ENCODE data around the gene CDK19. TPM values are rescaled to one million over a fixed set of nuclear protein-coding genes. Genes with fewer than 3 reads are reported as not detected.

Gene CDK19
- total and polyA plus RNA-seq, 2 experiments from 2014 or later: 7.7 to 10.1 TPM

DNA sequence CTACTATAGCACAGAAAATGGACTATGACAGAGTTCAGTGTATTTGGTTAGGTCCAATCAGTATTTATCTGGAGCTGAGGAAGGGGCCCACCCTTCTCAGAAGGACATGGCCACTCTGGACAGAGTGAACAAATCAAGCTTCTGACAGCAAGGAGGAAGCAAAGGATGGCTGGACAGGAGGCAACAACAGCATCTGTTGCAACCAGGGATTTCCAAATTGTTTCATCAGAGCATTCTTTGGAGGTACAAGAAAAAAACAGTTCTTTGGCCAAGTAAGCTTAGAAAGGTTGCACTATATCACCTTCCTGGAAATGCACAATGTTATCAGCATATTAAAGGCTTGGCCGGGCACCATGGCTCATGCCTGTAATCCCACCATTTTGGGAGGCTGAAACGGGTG is 220.2 kb downstream of the CDK19 start:
- Mint-ChIP-seq H3K27me3 (ENCODE audit: insufficient read depth, low read depth, poor library complexity) (peaks cover 3% of the 10 kb centered on the region), H3K27ac (no peak overlapping the region), H3K4me3 (no peak overlapping the region), H3K36me3 (ENCODE audit: low read depth) (no peaks in the 10 kb centered on the region), H3K4me1 (no peaks in the 10 kb centered on the region), H3K9me3 (no peaks in the 10 kb centered on the region)
- no peak overlapping the region for H3K4me3 ChIP-seq
- no peaks in the 10 kb centered on the region for H3K27me3 ChIP-seq (ENCODE audit: insufficient read depth)
- no peak overlapping the region for H3K4me2 ChIP-seq
- H4K20me1 ChIP-seq (replicated peaks; ENCODE audit: insufficient read depth): no peaks in the 10 kb centered on the region
- no peaks in the 10 kb centered on the region for H3K79me2 ChIP-seq (replicated peaks; ENCODE audit: insufficient read depth)
- H3K36me3 ChIP-seq (ENCODE audit: insufficient read depth): no peaks in the 10 kb centered on the region
- H3K27ac ChIP-seq (ENCODE audit: low read depth): no peak overlapping the region
- H3K9me2 ChIP-seq (ENCODE audit: insufficient read depth): no peaks in the 10 kb centered on the region
- H2AFZ ChIP-seq: no peak overlapping the region
- no peak for ATAC-seq
- TF ChIP-seq EZH2phosphoT487 (IDR thresholded peaks at IDR 0.05; ENCODE audit: unreplicated experiment) (no peak), EZH2 (IDR thresholded peaks at IDR 0.05; ENCODE audit: low read depth, unreplicated experiment) (no peak), REST (IDR thresholded peaks at IDR 0.05; ENCODE audit: unreplicated experiment) (no peak), ZNF114 (CRISPR knock-in tag; IDR thresholded peaks at IDR 0.05) (no peak), STAT1 (IDR thresholded peaks at IDR 0.05; ENCODE audit: unreplicated experiment) (no peak), CTCF (conservative IDR thresholded peaks at IDR 0.05; ENCODE audit: low read depth in 2 of 2) (no peak)
- no peaks in the 10 kb centered on the region for H3K4me1 ChIP-seq (ENCODE audit: insufficient read depth)
- DNase-seq (ENCODE audit: low spot score): no peak
- no peaks in the 10 kb centered on the region for H3F3A ChIP-seq (replicated peaks; ENCODE audit: low read depth)

DNA sequence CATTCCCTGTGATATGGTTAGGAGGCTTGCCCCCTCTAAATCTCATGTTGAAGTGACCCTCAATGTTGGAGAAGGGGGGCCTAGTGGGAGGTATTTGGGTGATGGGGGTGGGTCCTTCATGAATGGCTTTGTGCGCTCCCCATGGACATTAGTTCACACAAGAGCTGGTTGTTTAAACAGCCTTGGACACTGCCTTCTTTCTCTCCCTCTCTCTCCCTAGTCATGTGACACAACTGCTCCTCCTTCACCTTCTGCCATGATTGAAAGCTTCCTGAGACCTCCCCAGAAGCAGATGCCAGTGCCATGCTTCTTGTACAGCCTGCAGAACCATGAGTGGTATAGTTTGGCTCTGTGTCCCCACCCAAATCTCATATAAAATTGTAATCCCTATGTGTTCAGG is 221.6 kb downstream of the CDK19 start:
- Histone ChIP-seq H3K27ac (ENCODE audit: low read depth) (no peak overlapping the region), H3K4me1 (ENCODE audit: insufficient read depth) (no peaks in the 10 kb centered on the region), H3K4me2 (no peak overlapping the region), H2AFZ (no peak overlapping the region; the same call in 1 of the 2 replicates), H3F3A (replicated peaks; ENCODE audit: low read depth) (no peaks in the 10 kb centered on the region), H3K9me2 (ENCODE audit: insufficient read depth) (no peaks in the 10 kb centered on the region), H3K36me3 (ENCODE audit: insufficient read depth) (no peaks in the 10 kb centered on the region), H3K4me3 (no peak overlapping the region), H3K27me3 (ENCODE audit: insufficient read depth) (no peaks in the 10 kb centered on the region), H3K79me2 (replicated peaks; ENCODE audit: insufficient read depth) (no peaks in the 10 kb centered on the region), H4K20me1 (replicated peaks; ENCODE audit: insufficient read depth) (no peaks in the 10 kb centered on the region)
- Mint-ChIP-seq H3K4me1 (no peaks in the 10 kb centered on the region), H3K9me3 (no peaks in the 10 kb centered on the region), H3K4me3 (no peak overlapping the region), H3K36me3 (ENCODE audit: low read depth) (no peaks in the 10 kb centered on the region), H3K27ac (no peak overlapping the region), H3K27me3 (ENCODE audit: insufficient read depth, low read depth, poor library complexity) (peaks cover 3% of the 10 kb centered on the region)
- ATAC-seq: no peak
- no peak for DNase-seq (ENCODE audit: low spot score)
- no peak for TF ChIP-seq NANOG (IDR thresholded peaks at IDR 0.05; ENCODE audit: borderline replicate concordance)
- TF ChIP-seq EZH2 (IDR thresholded peaks at IDR 0.05; ENCODE audit: low read depth, unreplicated experiment): no peak
- no peak for TF ChIP-seq CTCF (conservative IDR thresholded peaks at IDR 0.05; ENCODE audit: low read depth in 2 of 2)
- TF ChIP-seq POLR2AphosphoS5 (IDR thresholded peaks at IDR 0.05; ENCODE audit: low read depth): no peak
- TF ChIP-seq STAT1 (IDR thresholded peaks at IDR 0.05; ENCODE audit: unreplicated experiment): no peak
- TF ChIP-seq ZNF331 (CRISPR knock-in tag; IDR thresholded peaks at IDR 0.05; ENCODE audit: low read depth): no peak
- no peak for TF ChIP-seq ETS1 (IDR thresholded peaks at IDR 0.05)
